ENCODE data around the gene CACNA1B. TPM values are rescaled to one million over a fixed set of nuclear protein-coding genes. Genes with fewer than 3 reads are reported as not detected.

The CACNA1B gene
- total RNA-seq, 4 donors from 2014 or later = 0.13 to 0.42 (median 0.31) TPM

GRCh38 chr9:138067613-138068367 is 190.2 kb downstream of the CACNA1B start:
- Histone ChIP-seq H3K27me3 (peaks cover 0 to 75% (median 0%) of the 10 kb centered on the region in 4 donors), H3K4me3 (no peak overlapping the region), H3K4me1 (no peaks in the 10 kb centered on the region), H3K36me3 (no peaks in the 10 kb centered on the region), H3K9me3 (no peaks in the 10 kb centered on the region), H3K27ac (replicated peaks in 1 of 4) (no peak overlapping the region)
- TF ChIP-seq, protein P1, sequence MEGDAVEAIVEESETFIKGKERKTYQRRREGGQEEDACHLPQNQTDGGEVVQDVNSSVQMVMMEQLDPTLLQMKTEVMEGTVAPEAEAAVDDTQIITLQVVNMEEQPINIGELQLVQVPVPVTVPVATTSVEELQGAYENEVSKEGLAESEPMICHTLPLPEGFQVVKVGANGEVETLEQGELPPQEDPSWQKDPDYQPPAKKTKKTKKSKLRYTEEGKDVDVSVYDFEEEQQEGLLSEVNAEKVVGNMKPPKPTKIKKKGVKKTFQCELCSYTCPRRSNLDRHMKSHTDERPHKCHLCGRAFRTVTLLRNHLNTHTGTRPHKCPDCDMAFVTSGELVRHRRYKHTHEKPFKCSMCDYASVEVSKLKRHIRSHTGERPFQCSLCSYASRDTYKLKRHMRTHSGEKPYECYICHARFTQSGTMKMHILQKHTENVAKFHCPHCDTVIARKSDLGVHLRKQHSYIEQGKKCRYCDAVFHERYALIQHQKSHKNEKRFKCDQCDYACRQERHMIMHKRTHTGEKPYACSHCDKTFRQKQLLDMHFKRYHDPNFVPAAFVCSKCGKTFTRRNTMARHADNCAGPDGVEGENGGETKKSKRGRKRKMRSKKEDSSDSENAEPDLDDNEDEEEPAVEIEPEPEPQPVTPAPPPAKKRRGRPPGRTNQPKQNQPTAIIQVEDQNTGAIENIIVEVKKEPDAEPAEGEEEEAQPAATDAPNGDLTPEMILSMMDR (IDR thresholded peaks at IDR 0.05) = no peak
- TF ChIP-seq POLR2A (IDR thresholded peaks at IDR 0.05; ENCODE audit: low read depth) (no peak), EP300 (IDR thresholded peaks at IDR 0.05) (no peak), POLR2AphosphoS5 (IDR thresholded peaks at IDR 0.05) (no peak)
- intact Hi-C loops (cut with DNase I) = no loop called here
- DNase-seq (ENCODE audit: extremely low spot score) = no peak
- WGBS = 84% methylated on average over 17 of the region's 17 CpGs

DNA sequence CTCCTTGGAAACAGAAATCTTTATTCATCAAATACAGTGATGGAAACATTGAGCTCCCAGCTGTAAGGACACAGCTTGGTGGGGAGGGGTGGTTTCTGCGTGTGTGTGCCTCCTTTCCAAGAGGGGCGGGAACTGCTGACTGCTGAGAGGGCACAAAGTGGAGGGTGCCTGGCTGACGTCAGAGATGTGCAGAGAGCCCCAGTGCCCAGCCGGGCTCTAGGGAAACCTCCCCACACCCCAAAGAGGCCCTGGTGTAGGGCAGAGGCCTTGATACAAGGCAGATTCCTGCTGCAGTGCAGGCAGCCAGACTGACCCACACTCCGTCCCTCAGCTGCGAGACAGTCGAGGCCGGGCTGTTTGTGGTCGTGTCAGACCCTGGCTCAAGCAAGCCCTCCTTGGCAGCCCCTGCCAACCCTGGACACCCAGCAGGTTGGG is 191.0 kb downstream of the CACNA1B start:
- TF ChIP-seq EP300 (IDR thresholded peaks at IDR 0.05) (no peak), POLR2AphosphoS5 (IDR thresholded peaks at IDR 0.05) (no peak), POLR2A (IDR thresholded peaks at IDR 0.05; ENCODE audit: low read depth) (no peak)
- TF ChIP-seq, protein P1 (IDR thresholded peaks at IDR 0.05) = no peak
- intact Hi-C loops (cut with DNase I) = no loop called here
- peaks cover 0 to 78% (median 0%) of the 10 kb centered on the region in 4 donors for H3K27me3 ChIP-seq
- no peaks in the 10 kb centered on the region for H3K9me3 ChIP-seq
- WGBS = 43% methylated on average over 4 of the region's 9 CpGs
- DNase-seq (ENCODE audit: extremely low spot score) = no peak
- no peak overlapping the region for H3K4me3 ChIP-seq
- H3K27ac ChIP-seq (replicated peaks in 1 of 4) = no peak overlapping the region
- H3K36me3 ChIP-seq = no peaks in the 10 kb centered on the region
- H3K4me1 ChIP-seq = no peaks in the 10 kb centered on the region

DNA sequence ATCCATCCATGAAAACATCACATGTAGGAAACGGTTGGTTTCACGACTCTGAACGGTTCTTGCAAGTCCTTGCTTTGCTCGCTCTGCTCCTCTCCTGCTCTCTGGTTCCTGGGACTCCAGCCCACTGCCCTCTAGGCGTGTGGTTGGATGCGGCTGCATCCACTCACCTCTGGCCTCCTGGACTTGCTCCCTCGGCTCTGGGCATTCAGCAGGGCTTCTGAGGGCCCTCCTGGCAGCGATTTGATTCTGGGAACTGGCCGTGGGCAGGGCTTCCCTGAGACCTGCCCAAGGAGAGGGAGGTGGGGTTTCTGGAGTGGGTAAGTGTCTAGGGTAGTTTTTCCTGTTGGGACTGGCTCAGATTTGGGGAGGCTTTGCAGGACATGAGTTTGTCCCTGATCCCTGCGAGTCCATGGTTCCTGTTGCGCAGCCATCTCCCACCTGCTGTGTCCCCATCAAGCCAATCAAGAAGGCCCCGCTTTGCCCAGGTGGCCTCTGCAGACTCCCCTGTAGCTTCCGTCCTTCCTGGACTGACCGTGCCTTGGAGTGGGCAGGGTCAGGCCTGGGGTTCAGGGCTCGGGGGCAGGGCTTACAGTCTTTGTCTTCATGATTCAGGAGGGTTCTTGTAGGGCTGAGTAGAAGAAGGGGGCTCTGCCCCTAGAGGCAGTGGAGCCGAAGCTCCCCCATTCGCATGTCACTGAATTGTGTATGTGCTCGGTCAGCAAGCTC is 192.3 kb downstream of the CACNA1B start:
- intact Hi-C loops (cut with DNase I) = no loop called here
- no peak overlapping the region for H3K4me3 ChIP-seq
- H3K4me1 ChIP-seq = no peaks in the 10 kb centered on the region
- no peak for DNase-seq (ENCODE audit: extremely low spot score)
- H3K36me3 ChIP-seq = no peaks in the 10 kb centered on the region
- WGBS = 78% methylated on average over 18 of the region's 18 CpGs
- H3K27me3 ChIP-seq = peaks cover 0 to 66% (median 0%) of the 10 kb centered on the region in 4 donors
- TF ChIP-seq POLR2AphosphoS5 (IDR thresholded peaks at IDR 0.05) (no peak), EP300 (IDR thresholded peaks at IDR 0.05) (no peak), POLR2A (IDR thresholded peaks at IDR 0.05; ENCODE audit: low read depth) (no peak)
- TF ChIP-seq, protein P1 (IDR thresholded peaks at IDR 0.05) = no peak
- H3K9me3 ChIP-seq = no peaks in the 10 kb centered on the region
- no peak overlapping the region for H3K27ac ChIP-seq (replicated peaks in 1 of 4)

DNA sequence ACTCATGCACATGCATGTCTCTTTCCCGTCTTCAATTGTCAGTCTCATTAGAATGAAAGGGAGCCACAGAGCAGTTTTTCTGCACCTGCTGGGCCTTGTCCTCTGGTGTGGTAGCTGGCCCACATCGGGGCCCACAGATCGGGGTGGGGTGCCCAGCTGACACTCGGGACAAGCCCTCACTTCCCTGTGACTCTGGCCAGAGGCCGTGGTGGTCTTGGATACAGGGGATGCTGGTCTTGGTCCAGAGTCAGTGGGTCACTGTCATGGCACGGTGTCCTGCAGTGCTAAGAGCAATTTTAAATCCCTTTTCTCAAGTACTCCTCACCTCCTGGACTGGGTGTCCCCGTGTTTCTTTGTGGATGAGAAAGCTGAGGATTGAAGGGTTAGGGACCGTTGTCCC is 193.2 kb downstream of the CACNA1B start:
- 72% methylated on average over 6 of the region's 8 CpGs for WGBS
- H3K27ac ChIP-seq (replicated peaks in 1 of 4) = no peak overlapping the region
- DNase-seq (ENCODE audit: extremely low spot score) = peak; percentile 86

More for the DNA sequence above, 193.2 kb downstream of the CACNA1B start:
- Histone ChIP-seq H3K36me3 (no peaks in the 10 kb centered on the region), H3K27me3 (peaks cover 0 to 57% (median 0%) of the 10 kb centered on the region in 4 donors), H3K4me3 (no peak overlapping the region), H3K9me3 (no peaks in the 10 kb centered on the region), H3K4me1 (no peaks in the 10 kb centered on the region)
- TF ChIP-seq, protein P1 (IDR thresholded peaks at IDR 0.05) = no peak
- TF ChIP-seq EP300 (IDR thresholded peaks at IDR 0.05) = no peak
- no peak for TF ChIP-seq POLR2A (IDR thresholded peaks at IDR 0.05; ENCODE audit: low read depth)
- TF ChIP-seq POLR2AphosphoS5 (IDR thresholded peaks at IDR 0.05) = no peak
- intact Hi-C loops (cut with DNase I) = no loop called here

Measured in esophagus muscularis mucosa (tissue), 4 donors.